HEK293T (cell line): ENCODE measurements around the gene CFAP74.

Experiments used
- ARNT ChIP-seq: fragments of 450-650 bp; IDR thresholded peaks from 2 replicates; pipeline ENCODE4 v1.6.1; 2017; ENCODE audit warnings: mild to moderate bottlenecking
- BHLHE40 ChIP-seq: fragments of 450-650 bp; IDR thresholded peaks from 2 replicates; pipeline ENCODE4 v1.6.1; 2016; ENCODE audit warnings: mild to moderate bottlenecking, moderate library complexity, borderline replicate concordance
- CTBP1 ChIP-seq: fragments of 450-650 bp; IDR thresholded peaks from 2 replicates; pipeline ENCODE4 v1.6.1; 2016; ENCODE audit warnings: borderline replicate concordance
- ELF4 ChIP-seq: fragments of 450-650 bp; IDR thresholded peaks from 2 replicates; pipeline ENCODE4 v1.6.1; 2017; ENCODE audit warnings: antibody characterized with exemption
- FOXA1 ChIP-seq: fragments of 450-650 bp; IDR thresholded peaks from 2 replicates; pipeline ENCODE4 v1.6.1; 2016; ENCODE audit warnings: mild to moderate bottlenecking
- FOXK2 ChIP-seq: fragments of 450-650 bp; IDR thresholded peaks from 2 replicates; pipeline ENCODE4 v1.6.1; 2016; ENCODE audit warnings: mild to moderate bottlenecking
- FOXM1 ChIP-seq: fragments of 450-650 bp; IDR thresholded peaks from 2 replicates; pipeline ENCODE4 v1.6.1; 2017; ENCODE audit warnings: mild to moderate bottlenecking, borderline replicate concordance
- L3MBTL2 ChIP-seq: fragments of 450-650 bp; conservative IDR thresholded peaks from 2 replicates; pipeline ENCODE4 v1.6.1; 2016; ENCODE audit warnings: mild to moderate bottlenecking
- LEF1 ChIP-seq: fragments of 450-650 bp; IDR thresholded peaks from 2 replicates; pipeline ENCODE4 v1.6.1; 2017; ENCODE audit warnings: mild to moderate bottlenecking, borderline replicate concordance
- NFRKB ChIP-seq: fragments of 450-650 bp; IDR thresholded peaks from 2 replicates; pipeline ENCODE4 v1.6.1; 2016; ENCODE audit warnings: mild to moderate bottlenecking, moderate library complexity
- SP1 ChIP-seq: fragments of 450-650 bp; IDR thresholded peaks from 2 replicates; pipeline ENCODE4 v1.6.1; 2017
- SUZ12 ChIP-seq: fragments of 450-650 bp; IDR thresholded peaks from 2 replicates; pipeline ENCODE4 v1.6.1; 2016; ENCODE audit warnings: mild to moderate bottlenecking
- TARDBP ChIP-seq: fragments of 450-650 bp; IDR thresholded peaks from 2 replicates; pipeline ENCODE4 v1.6.1; 2016
- ZNF384 ChIP-seq: fragments of 450-650 bp; IDR thresholded peaks from 2 replicates; pipeline ENCODE4 v1.6.1; 2016

GRCh38 chr1:1997576-1997975 is 6.0 kb downstream of the CFAP74 start:
- TF ChIP-seq FOXA1 (no peak), FOXK2 (no peak), ARNT (no peak), SP1 (no peak), ZNF384 (no peak), ELF4 (no peak), L3MBTL2 (no peak), TARDBP (no peak), SUZ12 (no peak), FOXM1 (no peak), CTBP1 (no peak), BHLHE40 (no peak), NFRKB (no peak), LEF1 (no peak)
